HG02885 (cell line): ENCODE results near the gene NID2.

Experiments
- ATAC-seq: cut with Tn5 transposase; IDR thresholded peaks from one replicate; pipeline ENCODE4 v1.9.1; 2021; ENCODE audit warnings: mild to moderate bottlenecking; ENCODE audit not compliant: unreplicated experiment, poor library complexity

Gene NID2

GRCh38 chr14:52055167-52055566, 13.7 kb downstream of the NID2 start:
- ATAC-seq: no peak

- no peak for ATAC-seq
Measured at GRCh38 chr14:52054678-52055077, 14.2 kb downstream of the NID2 start.

- ATAC-seq: no peak
Measured at GRCh38 chr14:52053044-52053443, 15.8 kb downstream of the NID2 start.

- no peak for ATAC-seq
Measured at GRCh38 chr14:52052288-52052943, 16.4 kb downstream of the NID2 start.

GRCh38 chr14:52051871-52052270, 17.0 kb downstream of the NID2 start:
- no peak for ATAC-seq

- ATAC-seq: no peak
Measured at GRCh38 chr14:52051251-52051650, 17.6 kb downstream of the NID2 start.

- ATAC-seq: no peak
Measured at GRCh38 chr14:52049721-52050588, 18.9 kb downstream of the NID2 start.

GRCh38 chr14:52049271-52049670, 19.6 kb downstream of the NID2 start:
- ATAC-seq: no peak

- no peak for ATAC-seq
Measured at GRCh38 chr14:52048641-52049204, 20.1 kb downstream of the NID2 start.

GRCh38 chr14:52048116-52048515, 20.7 kb downstream of the NID2 start:
- ATAC-seq: no peak

GRCh38 chr14:52046376-52046917, 22.4 kb downstream of the NID2 start:
- ATAC-seq: no peak

- ATAC-seq: no peak
Measured at GRCh38 chr14:52044791-52045522, 23.9 kb downstream of the NID2 start.

- peak; percentile 69 for ATAC-seq
Measured at GRCh38 chr14:52043690-52044089, 25.2 kb downstream of the NID2 start.

GRCh38 chr14:52042371-52043289, 26.2 kb downstream of the NID2 start:
- no peak for ATAC-seq

GRCh38 chr14:52040598-52040997, 28.3 kb downstream of the NID2 start:
- ATAC-seq: no peak

GRCh38 chr14:52039124-52039815, 29.6 kb downstream of the NID2 start:
- ATAC-seq: no peak

GRCh38 chr14:52033101-52033642, 35.7 kb downstream of the NID2 start:
- no peak for ATAC-seq

GRCh38 chr14:52032204-52032801, 36.6 kb downstream of the NID2 start:
- ATAC-seq: no peak
